Measurements from ENCODE around the gene CDHR1.

CDHR1 gene

GRCh38 chr10:84233940-84234339 lies 39.6 kb downstream of the CDHR1 start:
- no peak for DNase-seq

GRCh38 chr10:84234479-84234878 lies 40.1 kb downstream of the CDHR1 start:
- DNase-seq: no peak

- no peak for DNase-seq
These were observed 40.8 kb downstream of the CDHR1 start for GRCh38 chr10:84235096-84235495.

- DNase-seq: no peak
These were observed 42.5 kb downstream of the CDHR1 start for GRCh38 chr10:84236807-84237198.

- no peak for DNase-seq
These were observed 43.1 kb downstream of the CDHR1 start for GRCh38 chr10:84237199-84238051.

- no peak for DNase-seq
These were observed 44.6 kb downstream of the CDHR1 start for GRCh38 chr10:84238909-84239308.

GRCh38 chr10:84241185-84241790 lies 47.0 kb downstream of the CDHR1 start, which contains the start of gene LRIT1:
TSS of gene LRIT1 (minus strand) at chr10:84241546. CDS start at chr10:84241439, 107 bp downstream.
- DNase-seq: no peak

- no peak for DNase-seq
These were observed 49.4 kb downstream of the CDHR1 start for GRCh38 chr10:84243759-84244158.

GRCh38 chr10:84244651-84245270 lies 50.4 kb downstream of the CDHR1 start, which contains the start of gene RGR:
TSS of gene RGR (plus strand) at chr10:84245053. CDS start at chr10:84245091, 38 bp downstream.
- DNase-seq: no peak

- DNase-seq: no peak
These were observed 53.2 kb downstream of the CDHR1 start for GRCh38 chr10:84247496-84247895.

GRCh38 chr10:84248794-84249193 lies 54.5 kb downstream of the CDHR1 start:
- no peak for DNase-seq

- DNase-seq: no peak
These were observed 60.5 kb downstream of the CDHR1 start for GRCh38 chr10:84254552-84255478.

GRCh38 chr10:84256510-84257342 lies 62.4 kb downstream of the CDHR1 start:
- peak in 2 of 5 experiments; percentile 17 to 49 for DNase-seq

GRCh38 chr10:84257343-84258020 lies 63.1 kb downstream of the CDHR1 start:
- no peak for DNase-seq

- DNase-seq: no peak
These were observed 63.8 kb downstream of the CDHR1 start for GRCh38 chr10:84258034-84258695.

GRCh38 chr10:84261236-84261915 lies 67.0 kb downstream of the CDHR1 start:
- no peak for DNase-seq

- no peak for DNase-seq
These were observed 68.0 kb downstream of the CDHR1 start for GRCh38 chr10:84262190-84262956.

- no peak for DNase-seq
These were observed 69.4 kb downstream of the CDHR1 start for GRCh38 chr10:84263716-84264115.

- peak; percentile 32 to 61 (median 48) for DNase-seq
These were observed 70.3 kb downstream of the CDHR1 start for GRCh38 chr10:84264611-84265141.
